ENCODE data around the gene AURKAIP1.
"Not testable (repeated sequence)": the region's sequence is repeated elsewhere in the genome, so short reads cannot be mapped to it uniquely, and the experiment has no call there.

The AURKAIP1 gene

GRCh38 chr1:1385339-1385738 lies 10.3 kb upstream of the AURKAIP1 start:
- not testable (repeated sequence) for DNase-seq

- DNase-seq, result no peak
Measured at GRCh38 chr1:1381294-1381693, 6.3 kb upstream of the AURKAIP1 start.

DNA sequence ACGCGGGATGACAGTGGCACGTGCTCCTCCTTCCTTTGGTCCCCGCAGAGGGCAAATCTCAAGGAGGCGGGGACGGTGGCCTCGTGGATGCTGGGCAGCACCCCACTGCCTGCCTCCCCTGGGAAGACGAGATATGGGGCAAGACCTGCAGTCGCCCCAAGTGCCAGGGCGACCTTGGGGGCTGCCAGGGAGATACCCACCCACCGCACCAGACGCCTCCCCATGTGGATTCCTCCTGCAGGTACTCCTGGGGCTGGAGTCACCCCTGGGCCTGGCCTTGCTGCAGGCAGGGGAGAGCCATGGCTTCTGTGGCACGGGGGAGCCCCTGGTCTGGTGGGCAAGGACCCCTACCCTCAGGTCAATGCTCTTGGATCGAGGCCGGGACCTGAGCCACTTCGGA lies 5.9 kb upstream of the AURKAIP1 start:
- DNase-seq, result no peak

DNA sequence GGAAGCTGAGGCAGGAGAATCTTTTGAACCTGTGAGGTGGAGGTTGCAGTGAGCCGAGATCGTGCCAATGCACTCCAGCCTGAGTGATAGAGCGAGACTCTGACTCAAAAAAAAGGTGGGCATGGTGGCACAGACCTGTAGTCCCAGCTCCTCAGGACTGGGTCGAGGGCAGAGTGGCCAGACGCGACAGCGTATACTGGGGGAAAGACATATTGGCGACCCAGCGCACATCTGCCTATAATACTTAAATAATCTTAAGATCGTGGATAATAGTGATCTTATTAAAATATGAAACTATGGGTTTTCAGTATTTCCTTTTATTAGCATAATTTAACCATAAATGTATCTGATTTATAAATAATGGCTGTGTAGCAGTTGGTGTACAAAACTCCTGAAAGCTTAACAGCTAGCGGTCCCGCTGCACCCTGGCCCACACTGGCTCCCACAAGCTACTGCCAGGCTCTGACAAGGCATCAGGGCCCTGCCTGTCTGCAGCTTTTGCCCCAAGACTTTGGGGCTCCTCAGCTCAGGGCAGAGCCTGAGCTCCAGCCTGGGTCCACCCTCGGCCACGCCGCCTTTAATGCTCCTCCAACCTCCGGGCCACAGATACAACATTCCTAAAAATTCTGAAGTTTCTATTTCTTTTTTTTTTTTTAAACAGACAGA lies 2.7 kb upstream of the AURKAIP1 start:
- DNase-seq, result no peak

DNA sequence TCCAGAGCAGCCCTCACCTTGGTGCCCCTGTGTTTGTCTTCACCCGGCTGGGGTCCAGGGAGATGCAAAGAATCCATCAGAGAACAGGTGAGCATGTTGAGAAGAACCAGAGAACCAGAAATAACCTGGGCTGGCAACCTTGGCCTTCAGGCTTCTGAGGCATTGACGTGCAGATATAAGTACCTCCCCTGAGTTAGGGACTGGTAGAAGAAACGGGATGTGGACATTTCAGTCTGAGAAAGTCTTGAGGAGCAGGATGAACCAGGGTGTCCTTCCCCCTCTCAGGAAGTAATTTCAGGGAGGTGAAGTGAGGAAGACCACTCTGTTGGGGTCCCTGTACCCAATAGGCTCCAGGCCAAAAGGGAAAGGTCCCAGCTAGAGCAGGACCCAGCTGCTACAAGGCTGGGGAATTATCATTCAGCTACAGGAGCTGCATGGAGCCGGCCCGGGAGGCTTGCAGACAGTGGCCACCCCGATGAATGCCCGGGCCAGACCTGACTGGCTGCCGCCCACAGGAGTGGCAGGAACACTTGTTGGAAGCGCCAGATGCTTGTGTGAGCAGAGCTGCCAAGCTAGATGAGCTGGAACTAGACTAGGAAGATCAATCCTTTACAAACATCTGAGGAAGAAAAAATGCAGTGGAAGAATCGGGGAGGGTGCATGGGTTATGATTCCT lies 1.7 kb upstream of the AURKAIP1 start:
- DNase-seq, result no peak

- no peak for DNase-seq
Measured at GRCh38 chr1:1374589-1374928, 448 bp downstream of the AURKAIP1 start.

DNA sequence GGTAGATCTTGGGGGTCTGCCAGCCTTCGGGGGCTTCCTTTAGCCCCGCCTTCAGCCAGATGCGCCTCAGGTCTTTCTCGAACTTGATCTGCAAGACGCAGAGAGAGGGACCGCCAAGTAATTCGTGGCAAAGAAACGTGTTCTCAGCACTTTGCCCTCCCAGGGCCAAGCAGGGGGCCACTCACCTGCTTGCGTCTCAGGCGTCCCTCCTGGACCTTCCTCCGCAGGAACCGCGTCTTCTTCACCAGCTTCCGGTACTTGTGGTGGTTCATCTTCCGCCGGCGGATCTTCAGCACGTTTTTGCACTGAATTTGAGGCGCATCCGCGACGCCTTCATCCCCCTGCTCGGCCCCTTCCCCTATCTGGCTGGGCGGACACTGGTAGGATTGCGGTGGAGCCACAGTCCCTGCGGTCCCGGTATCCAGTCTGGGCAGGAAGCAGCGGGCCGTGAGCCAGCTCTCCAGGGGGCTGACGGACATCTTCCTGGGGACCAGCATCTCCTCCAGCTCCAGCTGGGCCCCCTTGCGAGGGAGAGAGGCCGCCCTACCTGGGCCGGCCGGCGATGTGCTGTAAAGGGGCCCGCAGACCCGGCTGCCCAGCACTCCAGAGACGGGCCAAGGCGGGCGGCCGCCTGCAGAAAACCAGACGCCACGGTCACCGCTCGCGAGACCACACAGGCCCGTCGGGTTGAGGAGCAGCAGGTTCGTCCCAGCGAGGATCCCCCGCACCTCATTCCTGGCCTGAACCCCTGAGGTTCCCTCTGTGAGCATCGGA lies 1.0 kb downstream of the AURKAIP1 start:
- DNase-seq, result no peak

GRCh38 chr1:1373051-1373814 lies 1.8 kb downstream of the AURKAIP1 start:
- DNase-seq, result no peak

- DNase-seq, result peak; percentile 8
Measured at GRCh38 chr1:1371746-1372711, 3.0 kb downstream of the AURKAIP1 start.

- no peak for DNase-seq
Measured at GRCh38 chr1:1371364-1371745, 3.7 kb downstream of the AURKAIP1 start.

DNA sequence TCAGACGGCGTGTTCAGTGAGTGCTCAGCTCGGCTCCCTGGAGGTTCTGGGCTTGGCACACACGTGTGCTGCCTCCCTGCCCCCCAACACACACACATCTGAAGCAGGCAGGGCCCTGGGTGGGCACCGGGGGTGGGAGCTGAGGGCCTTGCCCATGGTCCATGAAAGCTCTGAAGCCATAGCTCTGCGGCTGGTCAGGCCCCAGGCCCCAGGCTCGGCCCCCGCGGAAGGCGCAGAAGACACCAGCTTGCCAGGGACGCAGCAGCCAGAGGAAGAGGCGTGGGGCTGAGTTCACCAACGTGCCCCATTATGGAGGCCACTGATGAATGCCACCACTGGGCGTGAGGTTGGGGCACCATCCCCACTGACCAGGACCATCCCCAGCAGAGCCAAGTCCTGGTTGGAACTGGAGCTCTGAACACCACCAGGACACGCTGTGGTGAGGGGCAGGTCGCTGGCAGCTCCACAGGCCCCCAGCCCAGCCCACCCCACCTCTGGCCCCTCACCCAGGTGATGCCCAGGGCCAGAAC lies 4.2 kb downstream of the AURKAIP1 start:
- DNase-seq, result no peak

DNA sequence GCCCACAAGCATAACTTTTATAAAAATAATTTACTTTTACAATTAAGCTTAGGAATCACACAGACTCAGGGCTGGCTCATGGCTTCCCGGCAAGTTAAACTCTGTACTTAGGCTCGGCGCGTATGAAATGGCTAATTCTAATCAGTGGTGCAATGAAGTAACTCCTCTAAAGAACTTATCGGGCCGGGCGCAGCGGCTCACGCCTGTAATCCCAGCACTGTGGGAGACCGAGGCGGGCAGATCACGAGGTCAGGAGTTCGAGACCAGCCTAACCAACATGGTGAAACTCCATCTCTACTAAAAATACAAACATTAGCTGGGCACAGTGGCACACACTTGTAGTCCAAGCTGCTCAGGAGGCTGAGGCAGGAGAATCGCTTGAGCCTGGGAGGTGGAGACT lies 4.9 kb downstream of the AURKAIP1 start:
- DNase-seq, result not testable (repeated sequence)

DNA sequence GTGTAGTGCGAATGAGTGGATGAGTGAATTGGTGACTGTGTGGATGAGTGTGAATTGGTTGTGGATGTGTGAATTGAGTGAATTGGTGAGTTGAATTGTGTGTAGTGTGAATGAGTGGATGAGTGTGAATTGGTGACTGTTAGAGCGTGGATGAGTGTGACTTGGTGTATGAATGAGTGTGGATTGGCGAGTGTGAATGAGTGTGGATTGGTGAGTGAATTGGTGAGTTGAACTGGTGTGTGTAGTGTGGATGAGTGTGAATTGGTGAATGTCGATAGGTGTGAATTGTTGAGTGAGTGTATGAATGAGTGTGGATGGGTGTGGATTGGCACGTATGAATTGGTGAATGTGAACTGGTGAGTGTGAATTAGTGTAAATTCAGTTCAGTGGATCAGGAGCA lies 7.7 kb downstream of the AURKAIP1 start:
- DNase-seq, result no peak

- no peak for DNase-seq
Measured at GRCh38 chr1:1366699-1367066, 8.3 kb downstream of the AURKAIP1 start.

DNA sequence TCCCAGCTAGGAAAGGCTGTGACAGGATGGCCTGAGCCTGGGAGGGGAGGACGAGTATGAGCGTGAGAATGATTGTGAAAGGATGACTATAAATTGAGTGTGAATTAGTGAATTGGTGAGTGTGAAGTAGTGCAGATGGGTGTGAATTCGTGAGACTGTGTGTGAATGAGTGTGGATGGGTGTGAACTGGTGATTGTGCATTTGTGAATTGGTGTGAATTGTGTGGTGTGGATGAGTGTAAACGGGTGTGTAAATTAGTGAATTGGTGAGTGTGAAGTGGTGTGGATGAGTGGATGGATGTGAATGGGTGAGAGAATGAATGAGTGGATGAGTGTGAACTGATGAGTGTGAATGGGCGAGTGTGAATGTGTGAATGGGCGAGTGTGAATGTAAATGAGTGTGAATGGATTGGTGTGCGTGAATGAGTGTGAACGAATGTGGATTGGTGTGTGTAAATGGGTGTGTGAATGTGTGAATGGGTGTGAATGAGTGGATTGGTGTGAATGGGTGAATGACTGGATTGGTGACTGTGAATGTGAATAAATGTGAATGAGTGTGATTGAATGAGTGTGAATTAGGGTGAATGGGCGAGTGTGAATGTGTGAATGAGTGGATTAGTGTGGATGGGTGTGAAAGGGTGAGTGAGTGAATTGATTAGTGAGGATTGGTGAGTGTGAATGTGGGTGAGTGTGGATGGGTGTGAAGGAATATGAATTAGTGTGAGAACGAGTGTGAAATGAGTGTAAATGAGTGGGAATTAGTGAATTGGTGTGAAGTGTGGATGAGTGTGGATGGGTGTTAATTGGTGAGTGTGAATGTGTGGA lies 8.9 kb downstream of the AURKAIP1 start:
- no peak for DNase-seq

- DNase-seq, result no peak
Measured at GRCh38 chr1:1364266-1364665, 10.7 kb downstream of the AURKAIP1 start.

DNA sequence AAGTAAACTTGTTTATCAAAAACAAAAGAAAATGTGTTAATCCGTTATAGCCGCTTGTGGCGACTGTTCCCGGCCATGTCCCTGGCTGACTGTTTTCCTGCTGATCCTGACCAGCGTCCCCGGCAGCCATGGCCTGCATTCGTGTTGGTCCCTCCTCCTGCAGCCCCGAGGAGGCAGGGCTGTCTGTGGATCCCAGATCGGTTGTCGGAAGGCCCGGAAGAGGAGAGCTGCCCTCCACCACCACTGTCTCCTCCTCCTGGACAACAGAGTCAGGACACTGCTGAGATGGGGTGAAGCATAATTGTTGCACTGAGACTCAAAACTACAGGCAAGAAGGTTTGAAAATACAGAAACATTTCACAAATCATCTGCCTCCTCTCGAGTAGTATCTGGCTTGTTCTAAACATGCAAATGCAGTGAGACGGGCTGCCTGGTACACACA lies 13.0 kb downstream of the AURKAIP1 start:
- peak; percentile 40 for DNase-seq

DNA sequence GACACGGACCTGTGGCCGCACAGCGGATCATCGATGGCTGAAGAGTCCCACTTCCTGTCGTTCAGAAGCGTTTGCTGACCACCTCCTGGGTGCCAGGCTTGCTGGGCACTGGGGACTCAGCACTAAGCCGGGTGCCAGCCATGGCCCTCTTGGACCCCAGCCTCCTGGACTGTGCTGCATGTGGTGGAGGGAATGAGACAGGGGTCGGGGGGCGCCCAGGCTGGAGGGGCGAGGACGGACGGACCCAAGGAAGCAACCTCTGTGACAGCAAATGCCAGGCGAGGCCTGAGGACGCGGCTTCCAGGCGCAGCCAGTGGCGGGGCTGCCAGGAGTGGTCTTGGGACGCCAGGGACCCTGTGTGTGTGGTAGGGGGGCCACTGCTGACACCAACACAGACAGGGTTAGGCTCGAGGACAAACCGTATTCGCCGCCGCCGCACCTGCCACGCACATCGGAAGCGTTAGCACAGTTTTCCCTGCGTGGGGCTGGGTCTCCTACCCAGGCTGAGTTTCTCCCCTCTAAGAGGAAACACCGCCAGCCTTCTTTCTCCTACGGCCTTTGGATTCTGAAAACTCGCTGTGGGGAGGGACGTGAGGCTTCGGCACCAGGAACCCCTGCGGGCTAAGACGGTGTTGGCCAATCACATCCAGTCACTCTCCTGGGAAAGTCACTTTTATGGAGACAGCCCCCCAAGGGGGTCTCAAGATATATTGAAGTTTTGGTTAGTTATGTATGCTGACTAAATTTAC lies 13.6 kb downstream of the AURKAIP1 start:
- DNase-seq, result no peak

GRCh38 chr1:1360506-1361169 lies 14.4 kb downstream of the AURKAIP1 start:
- no peak for DNase-seq
